Astrocyte (in vitro differentiated cells and primary cell): ENCODE measurements around the gene PTPRD. TPM values are rescaled to one million over a fixed set of nuclear protein-coding genes. Genes with fewer than 3 reads are reported as not detected.

ENCODE experiments used
- DNase-seq: peaks from one replicate; pipeline ENCODE4 v3.0.0-alpha.2; 2010; ENCODE audit warnings: low read depth
- FAIRE-seq: peaks from 2 replicates; lab custom pipeline; 2011; peaks lifted over from hg19 to GRCh38; lab: Jason Lieb, UNC
- H2AFZ ChIP-seq: 2 replicates; pipeline ENCODE4 v1.6.0; 2012; ENCODE audit warnings: low read depth, low read length, inconsistent platforms
- H3K27ac ChIP-seq: 2 replicates; pipeline ENCODE4 v1.5.1; 2011; ENCODE audit warnings: low read depth, low read length, inconsistent platforms
- H3K27me3 ChIP-seq: 2 replicates; pipeline ENCODE4 v1.6.0; 2011; ENCODE audit warnings: low read length, inconsistent platforms; ENCODE audit not compliant: insufficient read depth
- H3K36me3 ChIP-seq: 2 replicates; pipeline ENCODE4 v1.5.1; 2011; ENCODE audit warnings: low read length, inconsistent platforms; ENCODE audit not compliant: insufficient read depth
- H3K4me1 ChIP-seq: 2 replicates; pipeline ENCODE4 v1.5.1; 2011; ENCODE audit warnings: low read length, inconsistent platforms; ENCODE audit not compliant: insufficient read depth
- H3K4me2 ChIP-seq: 2 replicates; pipeline ENCODE4 v1.6.0; 2012; ENCODE audit warnings: low read length, inconsistent platforms
- H3K4me3 ChIP-seq: 2 replicates; pipeline ENCODE4 v1.5.1; 2011; ENCODE audit warnings: low read depth, mild to moderate bottlenecking, low read length, inconsistent platforms; ENCODE audit not compliant: insufficient read depth
- H3K79me2 ChIP-seq: 2 replicates; pipeline ENCODE4 v1.6.0; 2012; ENCODE audit warnings: mild to moderate bottlenecking, low read length, inconsistent platforms; ENCODE audit not compliant: insufficient read depth
- H3K9ac ChIP-seq: 2 replicates; pipeline ENCODE4 v1.6.0; 2012; ENCODE audit warnings: mild to moderate bottlenecking, low read length, inconsistent platforms
- H3K9me3 ChIP-seq: 2 replicates; pipeline ENCODE4 v1.5.1; 2012; ENCODE audit warnings: low read depth, mild to moderate bottlenecking, low read length, inconsistent platforms; ENCODE audit not compliant: insufficient read depth
- H4K20me1 ChIP-seq: 2 replicates; pipeline ENCODE4 v1.6.0; 2012; ENCODE audit warnings: low read length, inconsistent platforms; ENCODE audit not compliant: insufficient read depth
- H3K27ac Mint-ChIP-seq: one replicate; pipeline ENCODE4 v1.8.0; 2021; ENCODE audit warnings: mild to moderate bottlenecking, mixed read lengths; ENCODE audit not compliant: unreplicated experiment
- H3K27me3 Mint-ChIP-seq: one replicate; pipeline ENCODE4 v1.8.0; 2021; ENCODE audit warnings: low read depth, mixed read lengths; ENCODE audit not compliant: unreplicated experiment
- H3K36me3 Mint-ChIP-seq: one replicate; pipeline ENCODE4 v1.8.0; 2021; ENCODE audit warnings: low read depth, mixed read lengths; ENCODE audit not compliant: unreplicated experiment
- H3K4me1 Mint-ChIP-seq: one replicate; pipeline ENCODE4 v1.8.0; 2021; ENCODE audit warnings: low read depth, mixed read lengths; ENCODE audit not compliant: unreplicated experiment
- H3K4me3 Mint-ChIP-seq: one replicate; pipeline ENCODE4 v1.8.0; 2021; ENCODE audit warnings: mild to moderate bottlenecking, moderate library complexity, mixed read lengths; ENCODE audit not compliant: unreplicated experiment
- H3K9me3 Mint-ChIP-seq: one replicate; pipeline ENCODE4 v1.8.0; 2021; ENCODE audit warnings: mild to moderate bottlenecking, mixed read lengths; ENCODE audit not compliant: unreplicated experiment
- CTCF ChIP-seq: IDR thresholded peaks from 2 replicates; pipeline ENCODE4 v1.5.1; 2011; ENCODE audit warnings: low read depth, mild to moderate bottlenecking, inconsistent platforms, low read length, moderate library complexity; ENCODE audit not compliant: insufficient read depth
- EZH2 ChIP-seq: IDR thresholded peaks from 2 replicates; pipeline ENCODE4 v1.6.1; 2012; ENCODE audit warnings: mild to moderate bottlenecking, low read length, inconsistent platforms; ENCODE audit not compliant: insufficient read depth
- total RNA-seq: library from RNA; stranded (reverse); gene quantifications from 2 replicates; pipeline ENCODE4 v1.2.1, GENCODE V29; 2021

Gene PTPRD
- total RNA-seq, 1 donor from 2014 or later = 88.1 TPM

GRCh38 chr9:10134266-10134665 is 478.5 kb downstream of the PTPRD start:
- Histone ChIP-seq H3K9me3 (no peaks in the 10 kb centered on the region), H3K4me1 (no peaks in the 10 kb centered on the region), H3K27me3 (peaks cover 4% of the 10 kb centered on the region), H3K9ac (no peak overlapping the region), H3K36me3 (no peaks in the 10 kb centered on the region), H3K27ac (no peak overlapping the region), H2AFZ (no peak overlapping the region), H3K4me2 (no peak overlapping the region), H3K79me2 (no peaks in the 10 kb centered on the region), H3K4me3 (no peak overlapping the region), H4K20me1 (no peaks in the 10 kb centered on the region)
- TF ChIP-seq EZH2 (no peak), CTCF (no peak)
- no peak overlapping the region for H3K27ac Mint-ChIP-seq
- H3K4me3 Mint-ChIP-seq = no peak overlapping the region
- FAIRE-seq (no peak), DNase-seq (no peak)
- H3K36me3 Mint-ChIP-seq = peaks cover 2% of the 10 kb centered on the region
- no peaks in the 10 kb centered on the region for H3K9me3 Mint-ChIP-seq
- peaks cover 7% of the 10 kb centered on the region for H3K4me1 Mint-ChIP-seq
- no peaks in the 10 kb centered on the region for H3K27me3 Mint-ChIP-seq

- no peaks in the 10 kb centered on the region for H3K9me3 ChIP-seq
- Mint-ChIP-seq H3K4me3 (no peak overlapping the region), H3K4me1 (peaks cover 7% of the 10 kb centered on the region), H3K27ac (peak overlapping the region; percentile 47), H3K27me3 (no peaks in the 10 kb centered on the region), H3K36me3 (peaks cover 2% of the 10 kb centered on the region), H3K9me3 (no peaks in the 10 kb centered on the region)
- TF ChIP-seq EZH2 = no peak
- no peak for TF ChIP-seq CTCF
- FAIRE-seq (no peak), DNase-seq (peak; percentile 46)
- no peaks in the 10 kb centered on the region for H3K79me2 ChIP-seq
- no peak overlapping the region for H2AFZ ChIP-seq
- H3K27me3 ChIP-seq = peaks cover 6% of the 10 kb centered on the region
- no peak overlapping the region for H3K4me2 ChIP-seq
- no peaks in the 10 kb centered on the region for H4K20me1 ChIP-seq
- no peak overlapping the region for H3K4me3 ChIP-seq
- H3K27ac ChIP-seq = no peak overlapping the region
- no peaks in the 10 kb centered on the region for H3K4me1 ChIP-seq
- H3K36me3 ChIP-seq = no peaks in the 10 kb centered on the region
- H3K9ac ChIP-seq = no peak overlapping the region
These were observed 482.6 kb downstream of the PTPRD start for GRCh38 chr9:10130061-10130675.

- no peak overlapping the region for H2AFZ ChIP-seq
- H4K20me1 ChIP-seq = no peaks in the 10 kb centered on the region
- Mint-ChIP-seq H3K27ac (no peak overlapping the region), H3K27me3 (no peaks in the 10 kb centered on the region), H3K9me3 (no peaks in the 10 kb centered on the region), H3K4me3 (no peak overlapping the region), H3K4me1 (peaks cover 7% of the 10 kb centered on the region), H3K36me3 (no peaks in the 10 kb centered on the region)
- H3K79me2 ChIP-seq = no peaks in the 10 kb centered on the region
- TF ChIP-seq EZH2 (no peak), CTCF (no peak)
- no peak for FAIRE-seq
- H3K4me1 ChIP-seq = no peaks in the 10 kb centered on the region
- no peak for DNase-seq
- no peak overlapping the region for H3K9ac ChIP-seq
- H3K4me3 ChIP-seq = no peak overlapping the region
- peaks cover 8% of the 10 kb centered on the region for H3K27me3 ChIP-seq
- H3K4me2 ChIP-seq = no peak overlapping the region
- no peak overlapping the region for H3K27ac ChIP-seq
- H3K9me3 ChIP-seq = no peaks in the 10 kb centered on the region
- H3K36me3 ChIP-seq = no peaks in the 10 kb centered on the region
These were observed 484.9 kb downstream of the PTPRD start for GRCh38 chr9:10127867-10128266.
